Stomach (tissue), 4 donors: ENCODE results near the gene STC2.

Experiments
- POLR2A ChIP-seq, 4 donors: fragments of 450-650 bp; IDR thresholded peaks; one replicate each; pipeline ENCODE4 v1.6.1; 2016; ENCODE audit warnings: antibody characterized with exemption in 4 of 4, control low read depth in 2 of 4, mild to moderate bottlenecking in 1 of 4, moderate library complexity in 1 of 4
- TF ChIP-seq, protein P1 (sequence below), 7 experiments: fragments of 450-650 bp in 4 of 7; fragments of 200-600 bp in 3 of 7; sonication (generic) in 3 of 7; IDR thresholded peaks; one replicate each; pipeline ENCODE4 v1.5.1; 2016 to 2019; ENCODE audit warnings: antibody characterized with exemption in 7 of 7, control low read depth in 2 of 7, mild to moderate bottlenecking in 1 of 7

DNA sequence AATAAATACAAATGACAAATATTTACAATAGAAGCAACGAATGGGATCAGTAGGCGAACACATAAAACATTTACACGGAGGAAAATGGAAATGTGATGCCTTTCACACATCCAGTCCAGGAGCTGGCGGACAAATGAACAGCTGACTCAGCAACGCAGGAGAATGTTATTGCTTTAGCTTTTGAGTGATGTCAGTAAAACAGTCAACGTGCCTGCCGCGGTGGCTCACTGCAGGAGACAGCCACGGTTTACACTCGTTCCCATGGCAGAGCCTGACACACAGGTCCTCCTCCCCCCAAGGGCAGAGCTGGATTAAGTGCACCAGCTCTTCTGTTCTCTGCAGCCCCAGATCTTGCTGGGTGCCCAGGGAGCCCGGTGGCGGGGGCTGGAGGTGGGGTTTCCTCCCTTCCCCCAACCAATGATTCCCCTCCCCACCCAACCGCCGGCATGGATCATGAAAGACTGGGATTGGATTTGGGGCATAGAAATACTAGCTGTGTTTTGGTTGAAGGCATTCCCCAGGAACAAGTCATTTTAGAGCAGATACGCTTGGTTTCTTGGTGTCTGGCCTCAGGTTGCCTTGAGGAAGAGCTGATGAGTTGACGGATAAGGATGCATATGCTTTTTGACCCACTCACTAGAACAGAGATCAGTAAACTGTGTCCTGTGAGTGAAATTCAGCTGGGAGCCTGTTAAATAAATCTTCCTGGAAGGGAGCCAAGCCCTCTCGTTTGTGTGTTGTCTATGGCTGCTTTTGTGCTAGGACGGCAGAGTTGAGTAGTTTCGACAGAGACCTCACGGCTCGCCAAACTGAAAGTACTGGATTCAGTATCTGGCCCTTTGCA lies 12.5 kb downstream of the STC2 start:
- TF ChIP-seq, protein P1, sequence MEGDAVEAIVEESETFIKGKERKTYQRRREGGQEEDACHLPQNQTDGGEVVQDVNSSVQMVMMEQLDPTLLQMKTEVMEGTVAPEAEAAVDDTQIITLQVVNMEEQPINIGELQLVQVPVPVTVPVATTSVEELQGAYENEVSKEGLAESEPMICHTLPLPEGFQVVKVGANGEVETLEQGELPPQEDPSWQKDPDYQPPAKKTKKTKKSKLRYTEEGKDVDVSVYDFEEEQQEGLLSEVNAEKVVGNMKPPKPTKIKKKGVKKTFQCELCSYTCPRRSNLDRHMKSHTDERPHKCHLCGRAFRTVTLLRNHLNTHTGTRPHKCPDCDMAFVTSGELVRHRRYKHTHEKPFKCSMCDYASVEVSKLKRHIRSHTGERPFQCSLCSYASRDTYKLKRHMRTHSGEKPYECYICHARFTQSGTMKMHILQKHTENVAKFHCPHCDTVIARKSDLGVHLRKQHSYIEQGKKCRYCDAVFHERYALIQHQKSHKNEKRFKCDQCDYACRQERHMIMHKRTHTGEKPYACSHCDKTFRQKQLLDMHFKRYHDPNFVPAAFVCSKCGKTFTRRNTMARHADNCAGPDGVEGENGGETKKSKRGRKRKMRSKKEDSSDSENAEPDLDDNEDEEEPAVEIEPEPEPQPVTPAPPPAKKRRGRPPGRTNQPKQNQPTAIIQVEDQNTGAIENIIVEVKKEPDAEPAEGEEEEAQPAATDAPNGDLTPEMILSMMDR (IDR thresholded peaks at IDR 0.05), result no peak
- TF ChIP-seq POLR2A (IDR thresholded peaks at IDR 0.05), result no peak
